GM18520 (cell line): ENCODE results near the gene WDR70.

Experiments used
- ATAC-seq: cut with Tn5 transposase; IDR thresholded peaks from one replicate; pipeline ENCODE4 v1.9.1; 2021; ENCODE audit not compliant: unreplicated experiment

WDR70 gene

DNA sequence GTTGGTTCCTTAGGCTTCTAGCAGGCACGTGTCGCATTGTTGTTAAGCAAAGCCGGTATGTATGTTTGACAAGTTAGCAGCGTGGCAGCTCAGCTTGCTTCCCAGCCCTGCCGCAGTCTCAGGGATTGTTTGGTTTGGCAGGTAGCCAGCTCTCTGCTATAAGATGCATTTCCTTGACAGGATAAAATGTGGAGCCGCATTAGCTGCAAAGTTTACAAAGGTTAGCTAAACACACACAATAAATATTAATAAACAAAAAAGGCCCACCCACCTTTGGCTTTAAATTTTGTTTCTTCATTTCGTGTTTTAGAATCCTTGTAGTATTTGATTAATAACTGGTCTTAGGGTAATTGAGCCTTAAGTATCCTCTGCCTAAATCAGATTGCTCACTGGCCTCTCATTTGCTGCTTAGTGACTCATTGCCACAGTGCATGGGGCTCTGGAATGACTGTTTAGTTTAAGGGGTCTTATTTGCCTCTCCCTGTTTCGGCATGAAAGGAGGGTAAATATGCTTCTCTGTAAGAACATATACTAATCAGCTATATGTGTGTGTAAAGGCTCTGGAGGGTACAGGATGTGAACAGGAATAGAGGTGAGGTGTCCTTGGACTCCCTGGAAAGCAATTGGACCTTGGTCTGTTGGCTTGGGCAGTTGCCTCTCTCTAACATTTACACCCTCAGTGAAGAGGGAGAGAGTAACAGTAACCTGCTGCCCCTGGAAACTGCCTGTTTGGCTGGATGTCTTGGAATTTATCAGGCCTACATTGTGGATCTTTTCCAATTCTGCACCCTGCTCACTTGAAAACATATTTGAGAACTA, 338.7 kb downstream of the WDR70 start:
- no peak for ATAC-seq

DNA sequence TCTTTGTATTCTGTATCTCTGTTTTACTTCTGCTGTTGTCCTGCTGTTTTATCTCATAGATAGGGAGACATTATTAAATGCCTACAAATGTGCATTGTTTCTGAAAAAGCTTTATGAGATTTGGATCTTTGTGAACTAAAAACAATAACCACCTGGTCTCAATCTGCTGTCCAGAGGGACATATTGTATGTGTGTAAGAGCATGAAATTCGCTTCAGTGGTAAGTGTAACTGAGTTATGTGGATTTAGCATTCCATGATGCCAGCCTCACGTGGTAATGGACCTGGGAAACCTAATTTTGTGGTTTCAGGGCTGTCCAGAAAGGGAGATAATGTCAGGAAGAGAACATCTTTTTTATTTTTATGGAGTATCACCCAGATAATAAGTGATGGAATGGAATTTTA, 341.4 kb downstream of the WDR70 start:
- no peak for ATAC-seq

DNA sequence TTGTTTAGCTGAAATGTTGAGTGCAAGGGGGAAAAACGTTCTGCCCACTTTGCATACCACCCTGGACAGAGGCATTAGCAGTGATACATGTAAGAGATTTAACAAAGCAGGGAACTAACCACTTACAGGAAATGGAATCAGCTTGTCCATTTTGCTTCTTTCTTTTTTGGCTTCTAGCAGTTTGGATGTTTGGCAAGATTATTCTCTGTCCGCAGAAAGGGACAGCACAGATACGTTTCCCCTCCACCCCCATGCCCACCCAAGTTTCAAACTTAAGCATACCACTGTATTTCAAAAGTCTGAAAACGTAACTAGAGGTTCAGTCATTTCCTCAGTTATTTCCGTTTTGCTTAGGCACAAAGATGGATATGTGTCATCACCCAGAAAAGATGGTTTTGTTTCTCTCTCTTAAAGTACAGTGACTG, 342.3 kb downstream of the WDR70 start:
- peak; percentile 32 for ATAC-seq

DNA sequence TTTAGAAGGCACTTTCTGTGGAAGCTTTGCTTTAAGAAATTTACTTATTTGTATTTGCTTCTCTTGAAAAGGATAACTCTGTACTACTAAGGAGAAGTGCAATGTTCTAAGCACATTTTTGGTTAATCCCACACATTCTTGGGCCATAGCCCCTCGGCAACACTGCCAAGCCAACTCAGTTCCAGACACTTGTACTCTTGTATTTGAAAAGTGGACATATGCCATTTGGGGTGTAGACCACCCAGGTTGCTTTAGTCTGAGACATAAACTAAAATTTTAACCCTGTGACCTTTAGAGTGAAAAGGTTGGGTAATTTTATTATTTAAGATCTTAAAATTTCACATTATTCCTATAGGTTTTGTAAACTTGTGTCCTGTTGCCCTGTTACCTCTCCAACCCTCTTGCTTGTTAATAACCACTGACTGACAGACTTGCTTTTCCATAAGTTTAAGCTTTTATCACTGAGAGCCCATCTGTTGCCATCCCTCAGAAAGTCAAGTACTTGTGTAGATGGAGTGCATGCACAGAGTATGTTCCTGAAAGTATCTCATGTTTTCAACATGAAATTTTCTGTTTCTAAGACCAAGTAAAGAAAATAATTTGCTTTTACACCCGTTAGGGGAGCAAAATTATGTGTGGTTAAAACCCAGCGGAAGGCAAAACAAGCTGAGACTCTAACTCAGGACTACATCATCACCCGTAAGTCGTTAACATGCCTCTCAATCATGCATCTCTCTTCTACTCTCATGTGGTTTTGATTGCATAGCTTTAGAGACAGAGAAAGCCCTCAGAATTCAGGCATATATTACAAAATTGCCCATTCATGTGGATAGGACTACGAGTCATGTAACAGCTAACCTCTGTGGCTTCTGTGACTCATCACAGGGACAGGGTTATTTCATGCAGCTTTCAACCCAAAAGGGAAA, 343.4 kb downstream of the WDR70 start:
- ATAC-seq: peak; percentile 91

DNA sequence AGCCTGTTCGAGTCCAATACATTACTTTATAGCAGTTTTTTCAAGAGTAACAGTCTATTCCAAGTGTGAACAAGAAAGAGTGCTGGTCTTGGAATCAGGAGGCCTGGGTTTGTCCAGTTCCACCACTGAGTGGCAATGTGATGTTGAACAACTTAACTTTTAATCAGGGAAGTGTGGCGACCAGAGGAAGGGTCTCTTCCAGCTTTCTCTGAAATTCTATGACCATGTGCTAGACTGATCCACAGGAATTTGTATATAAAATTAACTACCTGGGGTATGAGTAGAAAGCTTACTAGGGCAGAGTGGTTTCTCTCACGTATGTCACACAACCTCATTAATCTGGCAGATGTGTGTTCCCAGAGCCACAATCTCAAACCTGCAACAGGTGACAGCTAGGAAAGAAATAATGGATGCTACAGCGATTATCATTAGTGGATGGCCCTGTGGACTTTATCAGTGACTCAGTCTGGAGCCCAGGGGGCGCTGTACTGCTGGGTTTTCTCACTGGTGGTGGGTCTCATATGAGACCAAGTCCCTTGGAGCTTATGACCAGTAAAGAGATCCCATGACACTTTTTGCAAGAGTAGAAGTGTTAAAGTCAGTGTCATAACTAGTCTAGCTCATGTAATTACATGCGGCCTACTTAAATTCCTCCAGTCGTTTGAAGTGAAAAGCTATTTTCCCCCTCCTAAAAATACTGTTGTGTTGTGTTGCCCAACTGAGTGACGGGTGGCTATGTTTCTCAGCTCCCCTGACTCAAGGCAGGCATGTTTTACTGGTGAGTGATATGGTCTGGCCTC, 344.2 kb downstream of the WDR70 start:
- ATAC-seq: no peak

DNA sequence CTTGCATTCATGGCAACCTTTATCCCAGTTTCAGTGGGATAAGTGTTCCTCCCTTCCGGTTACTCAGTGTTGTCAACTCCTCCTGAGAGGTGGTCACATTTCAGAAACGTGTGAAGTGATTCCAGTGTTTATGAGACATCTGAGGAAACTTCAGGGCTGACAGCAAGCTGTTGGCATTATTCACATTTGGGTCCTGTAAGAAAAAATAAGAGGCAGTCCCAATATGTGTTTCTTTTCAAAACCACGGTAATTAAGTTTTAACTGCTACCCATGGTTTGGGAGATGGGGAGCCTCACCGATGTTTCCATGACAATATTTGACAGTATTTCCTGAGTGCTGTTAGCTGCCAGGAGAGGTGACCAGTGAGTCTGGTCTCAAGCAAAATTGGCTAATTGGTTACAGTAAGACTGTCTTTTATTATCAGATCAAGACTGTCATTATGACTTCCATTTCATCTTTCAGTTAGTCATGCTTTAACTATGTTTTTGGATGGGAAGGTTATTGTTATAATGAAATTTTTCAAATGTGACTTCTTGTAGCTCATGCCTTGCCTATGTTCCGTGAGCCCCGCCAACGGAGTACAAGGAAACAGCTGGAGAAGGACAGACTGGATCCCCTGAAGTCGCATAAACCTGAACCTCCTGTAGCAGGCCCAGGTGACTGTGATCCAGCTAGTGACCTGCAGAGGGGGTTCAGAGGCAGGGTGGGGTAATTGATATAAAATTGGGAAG, 345.4 kb downstream of the WDR70 start:
- no peak for ATAC-seq

DNA sequence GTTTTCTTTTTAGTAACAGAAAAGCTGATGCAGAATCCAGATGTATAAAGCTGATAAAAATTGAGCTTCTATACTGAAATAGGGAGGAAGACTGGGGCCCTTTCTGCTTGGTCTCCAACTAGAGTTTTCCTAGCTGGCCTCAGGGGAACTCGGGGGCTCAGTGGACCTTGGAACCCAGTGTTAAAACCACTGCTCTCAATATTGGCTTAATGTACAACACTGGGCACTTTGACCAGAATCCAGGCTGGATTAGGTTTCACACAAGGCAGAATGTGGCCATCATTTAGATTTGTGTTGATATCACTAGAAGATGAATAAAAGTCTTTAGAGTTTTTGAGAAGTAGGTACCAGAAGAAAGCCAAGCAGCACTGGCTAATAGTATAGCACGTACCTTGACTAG, 346.1 kb downstream of the WDR70 start:
- ATAC-seq: no peak

DNA sequence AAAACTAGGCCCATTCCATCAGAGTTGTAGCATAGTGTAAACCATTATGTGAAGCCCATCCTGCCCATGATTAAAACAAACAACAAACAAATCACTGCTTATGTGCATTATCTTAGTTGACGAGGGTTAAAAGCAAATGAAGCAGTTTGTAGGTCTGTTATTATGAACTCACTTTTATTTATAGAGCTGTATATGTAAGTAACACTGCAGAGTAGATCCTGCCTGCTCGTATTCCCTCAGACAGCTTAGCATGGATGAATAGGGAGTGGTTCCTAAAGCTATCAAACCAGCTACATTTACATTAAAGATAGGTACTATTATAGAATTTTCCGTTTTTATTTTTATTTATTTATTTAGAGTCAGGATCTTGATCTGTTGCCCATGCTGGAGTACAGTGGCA, 348.1 kb downstream of the WDR70 start:
- ATAC-seq: no peak

DNA sequence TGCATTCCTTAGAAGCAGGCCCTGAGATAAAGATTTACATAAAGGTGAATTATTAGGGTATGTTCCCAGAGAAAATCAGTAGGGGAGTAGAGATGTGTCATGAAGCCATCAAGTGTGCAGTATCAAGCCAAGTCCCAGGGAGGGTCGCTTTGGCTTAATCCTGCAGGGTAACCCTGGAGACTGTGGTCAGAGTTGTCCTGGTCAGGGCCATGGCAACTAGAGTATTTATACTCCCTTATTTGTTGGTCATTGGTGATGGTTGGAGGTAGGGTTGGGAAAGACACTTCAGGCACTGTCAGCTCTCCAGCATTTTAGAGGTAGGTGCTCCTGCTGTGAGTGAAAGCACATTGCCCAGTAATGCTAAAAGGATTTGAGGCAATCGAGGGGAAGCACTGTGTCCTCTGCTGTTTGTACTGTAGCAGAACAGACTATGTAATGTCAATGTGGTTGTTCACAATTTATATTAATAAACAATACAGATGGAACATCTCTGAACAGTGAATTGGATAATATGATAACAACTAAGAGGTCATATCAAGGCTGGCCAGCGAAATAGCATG, 351.9 kb downstream of the WDR70 start:
- ATAC-seq: no peak

DNA sequence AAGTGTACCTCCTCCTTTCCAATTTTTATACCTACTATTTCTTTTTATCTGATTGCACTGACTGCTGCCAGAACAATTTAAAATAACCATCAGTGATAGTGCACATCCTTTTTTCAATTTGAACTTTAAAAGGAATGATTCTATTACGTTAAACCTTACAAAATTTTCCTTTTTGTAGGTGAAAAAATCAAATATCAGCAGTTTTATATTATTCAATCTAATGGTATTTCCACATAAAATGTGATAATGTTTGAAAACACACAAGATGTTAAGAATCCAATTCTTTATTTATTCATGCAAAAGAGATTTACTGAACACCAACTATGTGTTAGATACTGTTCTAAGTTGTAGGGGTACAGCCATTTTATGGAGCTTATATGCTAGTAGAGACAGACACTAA, 355.0 kb downstream of the WDR70 start:
- ATAC-seq: no peak

DNA sequence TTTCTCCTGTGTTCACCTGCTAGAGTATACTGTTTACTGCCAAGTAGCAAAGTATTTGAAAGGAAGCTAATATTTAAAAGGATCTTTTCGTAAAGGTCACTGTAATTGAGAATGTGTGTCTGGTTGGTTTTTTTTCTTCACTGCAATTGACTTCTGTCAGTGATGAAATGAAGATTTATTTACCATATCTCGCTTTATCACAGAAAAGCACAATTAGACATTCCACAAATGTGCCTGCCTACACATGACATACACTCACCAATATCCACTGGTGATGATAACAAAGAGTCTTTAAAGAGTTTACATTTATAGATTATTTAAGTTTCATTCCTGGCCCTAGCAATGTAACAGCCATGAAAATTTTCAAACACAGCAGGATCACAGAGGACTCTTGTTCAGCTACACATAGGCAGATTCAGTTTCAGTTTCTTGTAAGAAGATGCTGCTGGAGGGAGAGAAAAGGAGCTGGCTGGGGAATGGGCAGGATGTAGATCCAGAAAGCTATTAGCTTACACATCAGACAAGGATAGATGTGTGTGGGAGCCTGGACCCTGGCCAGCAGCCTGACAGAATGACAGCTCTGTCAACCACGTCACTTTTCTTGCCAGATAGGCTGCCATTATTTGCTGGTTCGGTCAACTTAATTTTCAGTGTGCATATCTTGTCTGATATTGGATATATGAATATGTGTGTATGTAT, 356.7 kb downstream of the WDR70 start:
- no peak for ATAC-seq

DNA sequence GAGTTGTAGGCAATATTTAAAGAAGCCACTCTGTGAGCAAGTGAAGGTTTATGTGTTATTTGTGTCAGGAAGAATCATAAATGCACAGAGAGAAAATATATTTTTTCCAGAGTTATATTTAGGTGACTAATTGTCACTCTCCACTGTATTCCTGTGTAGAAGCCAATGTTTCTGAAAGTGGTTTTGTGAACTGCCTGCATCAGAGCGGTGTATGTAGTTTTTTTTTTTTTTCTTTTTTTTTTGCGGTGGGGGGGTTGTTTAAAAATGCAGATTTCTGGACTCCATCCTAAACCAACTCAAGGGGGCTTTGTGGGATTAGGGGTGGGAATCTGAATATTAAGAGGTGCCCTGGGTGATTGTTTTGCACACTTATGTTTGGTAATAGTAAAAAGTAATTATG, 357.3 kb downstream of the WDR70 start:
- ATAC-seq: no peak

DNA sequence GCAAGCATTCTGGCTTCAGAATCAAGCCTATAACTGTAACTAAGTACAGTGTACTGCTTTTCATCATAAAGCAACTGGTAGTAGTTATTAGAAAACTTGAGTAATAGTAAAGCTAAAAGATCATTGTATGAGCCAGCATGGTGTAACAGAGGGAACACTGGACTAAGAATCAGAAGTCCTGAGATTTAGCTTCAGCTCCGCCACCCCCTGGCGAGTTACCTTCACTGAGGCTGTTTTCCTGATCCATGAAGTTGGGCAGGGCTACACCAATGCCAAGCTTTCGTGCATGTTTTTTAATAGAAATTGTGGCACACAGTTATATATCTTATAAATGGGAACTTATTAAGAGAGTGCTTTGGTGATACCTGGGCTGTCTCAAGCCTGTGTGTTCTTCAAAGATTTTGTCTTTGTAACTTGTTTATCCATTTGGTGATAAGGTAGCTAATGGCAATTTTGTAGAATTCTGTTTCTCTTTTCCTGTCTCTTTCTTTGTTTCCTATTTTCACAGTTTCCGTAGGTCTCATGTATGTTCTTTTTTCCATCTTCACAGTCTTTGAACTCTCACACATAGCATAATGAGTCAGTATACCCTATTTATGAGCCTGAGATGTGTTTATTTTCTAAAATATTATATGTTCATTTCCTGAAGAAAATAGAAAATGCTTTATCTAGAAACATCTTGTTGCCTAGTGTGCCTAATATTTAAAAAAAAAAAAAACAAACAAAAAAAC, 358.4 kb downstream of the WDR70 start:
- no peak for ATAC-seq

DNA sequence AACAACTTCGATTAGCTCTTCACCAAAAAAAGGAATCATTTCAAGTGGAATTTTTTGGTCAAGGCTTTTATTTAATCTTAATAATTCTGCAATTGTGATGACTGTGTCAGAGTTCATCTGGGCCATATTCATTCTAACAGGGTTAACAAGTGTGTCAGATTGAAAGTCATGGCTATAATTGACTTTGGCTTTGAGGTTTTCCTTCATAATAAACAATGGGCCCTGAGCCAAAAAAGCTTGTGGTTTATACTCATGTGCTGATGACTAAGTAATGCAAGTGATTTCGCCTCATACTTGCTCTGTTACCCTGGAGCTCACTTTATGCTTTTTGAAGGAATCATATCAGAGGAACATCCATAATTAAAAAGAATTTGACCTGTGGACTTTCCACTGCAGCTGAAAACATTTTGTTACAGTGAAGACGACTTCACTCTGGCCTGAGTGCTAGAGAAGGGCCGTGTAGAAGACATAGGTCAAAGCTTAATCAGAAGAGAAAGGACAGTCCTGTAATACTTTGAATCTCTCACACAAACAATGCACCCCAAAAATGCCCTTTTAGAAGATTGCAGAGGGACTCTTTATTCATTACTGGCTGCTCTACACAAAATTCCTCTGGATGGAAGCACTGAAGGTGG, 359.1 kb downstream of the WDR70 start:
- ATAC-seq: peak; percentile 88

DNA sequence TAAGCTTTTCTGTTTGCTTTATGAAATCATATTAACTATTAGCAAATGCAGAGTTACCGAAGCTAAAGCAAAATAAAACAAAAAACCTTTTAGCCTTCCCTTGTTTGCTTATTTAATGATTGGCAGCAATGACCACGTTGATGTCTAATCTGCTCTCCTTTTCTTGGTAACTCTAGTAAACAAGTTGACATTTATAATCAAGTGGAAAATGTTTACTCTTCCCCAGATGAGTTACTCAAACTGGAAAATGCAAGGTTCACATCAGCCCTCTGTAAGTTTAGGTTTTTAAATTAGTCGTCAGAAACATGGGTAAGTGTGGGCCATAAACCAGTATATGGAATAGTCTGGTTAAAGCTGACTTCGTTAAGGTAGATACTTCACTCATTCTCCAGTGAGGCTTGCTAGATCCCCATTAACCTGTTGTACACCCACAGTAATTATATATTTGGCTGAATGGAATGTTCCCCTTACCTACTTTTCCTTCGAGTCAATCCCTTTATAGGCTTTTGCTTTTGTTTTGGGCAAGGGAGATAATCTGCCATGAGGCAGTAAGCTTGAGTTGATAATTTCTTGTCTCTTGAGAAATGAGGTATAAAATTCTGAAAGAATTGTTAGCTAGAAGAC, 359.9 kb downstream of the WDR70 start:
- ATAC-seq: no peak

DNA sequence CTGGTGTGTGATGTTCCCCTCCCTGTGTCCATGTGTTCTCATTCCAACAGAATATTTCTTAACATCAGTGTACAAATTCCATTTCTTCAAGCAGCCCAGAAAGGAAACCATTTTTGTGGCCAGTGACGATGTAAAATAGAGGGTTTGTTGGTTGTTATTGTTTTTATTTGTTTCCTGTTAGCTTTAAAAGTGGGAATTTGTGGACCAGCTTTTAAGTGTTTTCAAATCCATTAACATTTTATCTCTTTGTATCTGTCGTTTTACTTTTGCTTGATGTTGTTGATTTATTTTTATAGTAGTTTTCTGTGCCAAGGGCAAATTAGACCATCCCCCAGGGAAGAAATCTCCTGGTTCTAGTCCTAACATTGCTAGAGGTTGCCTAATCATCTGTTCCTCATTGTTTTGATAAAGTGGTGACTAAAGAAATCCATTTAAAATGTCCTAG, 360.7 kb downstream of the WDR70 start:
- no peak for ATAC-seq

DNA sequence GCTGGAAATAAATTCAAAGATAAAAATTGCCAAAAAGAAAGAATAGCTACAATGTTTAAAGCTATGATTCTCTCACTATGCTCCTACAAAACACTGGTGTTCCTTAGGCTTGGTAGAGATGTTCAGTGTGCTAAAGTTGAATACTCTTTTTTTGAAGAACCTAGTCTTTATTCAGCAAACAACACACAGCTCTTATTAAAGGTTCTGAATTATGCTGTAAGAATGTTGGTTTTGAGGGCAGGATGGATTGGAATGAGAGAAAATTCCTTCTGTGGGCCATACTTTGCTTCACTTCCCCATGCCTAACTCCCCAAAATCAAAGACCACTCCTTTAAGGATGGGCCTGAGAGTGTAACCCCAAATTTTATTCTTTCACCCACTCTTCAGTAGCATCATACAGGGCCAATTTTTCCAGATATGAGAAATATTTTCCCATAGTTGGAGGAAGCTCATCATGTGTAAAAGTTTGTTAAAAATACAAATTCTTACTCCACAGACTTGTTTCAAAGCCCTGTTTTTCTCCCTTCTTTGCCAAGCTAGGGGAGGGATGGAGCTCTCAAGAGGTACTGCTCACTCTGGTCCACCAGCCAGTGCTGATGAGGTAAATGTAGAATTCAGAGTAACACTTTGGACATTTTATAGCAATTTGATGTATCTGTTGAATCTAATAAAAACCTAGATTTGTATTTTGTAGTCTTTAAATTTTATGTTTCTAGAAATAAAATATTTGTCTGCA, 361.4 kb downstream of the WDR70 start:
- no peak for ATAC-seq
